22Rv1 (cell line): Measurements from ENCODE around the gene OTUD1.

Experiments used
- ZFX ChIP-seq: fragments of 450-650 bp; IDR thresholded peaks from 2 replicates; pipeline ENCODE4 v1.6.1; 2017; ENCODE audit warnings: antibody characterized with exemption, borderline replicate concordance
- TF ChIP-seq, protein P1 (sequence below): fragments of 450-650 bp; IDR thresholded peaks from 2 replicates; pipeline ENCODE4 v1.5.1; 2017; ENCODE audit warnings: mild to moderate bottlenecking

DNA sequence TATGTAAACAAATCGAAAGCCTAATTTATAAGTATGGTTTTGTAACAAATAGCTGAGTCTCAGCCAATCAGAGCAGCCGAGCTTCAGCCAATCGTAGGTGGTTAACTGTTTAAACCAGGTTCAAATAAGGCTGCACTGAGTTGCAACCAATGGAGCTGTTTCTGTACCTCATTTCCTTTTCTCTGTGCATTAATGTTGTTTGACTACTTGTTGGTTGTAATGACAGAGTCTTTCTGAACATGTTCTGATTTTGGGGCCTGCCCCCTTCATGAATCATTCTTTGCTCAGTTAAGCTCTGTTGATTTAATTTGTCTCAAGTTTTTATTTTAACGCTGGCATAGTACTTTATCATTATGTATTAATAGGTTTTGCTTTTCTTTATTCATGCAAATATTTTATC lies 14.6 kb downstream of the OTUD1 start:
- TF ChIP-seq, protein P1, sequence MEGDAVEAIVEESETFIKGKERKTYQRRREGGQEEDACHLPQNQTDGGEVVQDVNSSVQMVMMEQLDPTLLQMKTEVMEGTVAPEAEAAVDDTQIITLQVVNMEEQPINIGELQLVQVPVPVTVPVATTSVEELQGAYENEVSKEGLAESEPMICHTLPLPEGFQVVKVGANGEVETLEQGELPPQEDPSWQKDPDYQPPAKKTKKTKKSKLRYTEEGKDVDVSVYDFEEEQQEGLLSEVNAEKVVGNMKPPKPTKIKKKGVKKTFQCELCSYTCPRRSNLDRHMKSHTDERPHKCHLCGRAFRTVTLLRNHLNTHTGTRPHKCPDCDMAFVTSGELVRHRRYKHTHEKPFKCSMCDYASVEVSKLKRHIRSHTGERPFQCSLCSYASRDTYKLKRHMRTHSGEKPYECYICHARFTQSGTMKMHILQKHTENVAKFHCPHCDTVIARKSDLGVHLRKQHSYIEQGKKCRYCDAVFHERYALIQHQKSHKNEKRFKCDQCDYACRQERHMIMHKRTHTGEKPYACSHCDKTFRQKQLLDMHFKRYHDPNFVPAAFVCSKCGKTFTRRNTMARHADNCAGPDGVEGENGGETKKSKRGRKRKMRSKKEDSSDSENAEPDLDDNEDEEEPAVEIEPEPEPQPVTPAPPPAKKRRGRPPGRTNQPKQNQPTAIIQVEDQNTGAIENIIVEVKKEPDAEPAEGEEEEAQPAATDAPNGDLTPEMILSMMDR: no peak
- no peak for TF ChIP-seq ZFX
